Skeletal muscle tissue (tissue), 4 donors: ENCODE measurements around the gene NUTF2. TPM values are rescaled to one million over a fixed set of nuclear protein-coding genes. Genes with fewer than 3 reads are reported as not detected.
A peak's percentile ranks its signal among the peaks of the same experiment; 100 is the strongest.
"Not testable (repeated sequence)": the region's sequence is repeated elsewhere in the genome, so short reads cannot be mapped to it uniquely, and the experiment has no call there.

ENCODE experiments used
- H3K27ac ChIP-seq: one replicate; pipeline ENCODE4 v1.7.0; 2013; ENCODE audit warnings: mild to moderate bottlenecking, low read depth, low read length, inconsistent platforms
- H3K27me3 ChIP-seq, 3 donors: one replicate each; pipeline ENCODE4 v1.7.0; 2013; ENCODE audit warnings: low read length in 3 of 3; ENCODE audit not compliant: control insufficient read depth in 3 of 3, insufficient read depth in 3 of 3
- H3K36me3 ChIP-seq, 3 donors: one replicate each; pipeline ENCODE4 v1.7.0; 2013; ENCODE audit warnings: low read length in 3 of 3; ENCODE audit not compliant: control insufficient read depth in 3 of 3, insufficient read depth in 3 of 3
- H3K4me1 ChIP-seq, 3 donors: one replicate each; pipeline ENCODE4 v1.7.0; 2013; ENCODE audit warnings: low read length in 3 of 3, mild to moderate bottlenecking in 3 of 3; ENCODE audit not compliant: control insufficient read depth in 3 of 3, insufficient read depth in 3 of 3
- H3K4me3 ChIP-seq, 3 donors: one replicate each; pipeline ENCODE4 v1.7.0; 2013; ENCODE audit warnings: low read length in 3 of 3
- H3K9ac ChIP-seq, 3 donors: one replicate each; pipeline ENCODE4 v1.7.0; 2013; ENCODE audit warnings: low read length in 3 of 3, mild to moderate bottlenecking in 3 of 3, moderate library complexity in 2 of 3, low read depth in 1 of 3
- H3K9me3 ChIP-seq, 3 donors: one replicate each; pipeline ENCODE4 v1.7.0; 2013; ENCODE audit warnings: low read length in 3 of 3; ENCODE audit not compliant: control insufficient read depth in 3 of 3
- total RNA-seq: library from RNA; depleted of rRNA; stranded (reverse); fragments of >200 nt; gene quantifications from one replicate; pipeline ENCODE4 v1.2.3, GENCODE V29; 2014
- donor health status: Osteomylitis.

Gene NUTF2
- total RNA-seq, 1 donor from 2014 or later: 94.5 TPM

GRCh38 chr16:67861877-67862276 lies 15.1 kb downstream of the NUTF2 start:
- no peaks in the 10 kb centered on the region for H3K9me3 ChIP-seq
- peaks cover 67 to 76% (median 69%) of the 10 kb centered on the region in 3 donors for H3K4me1 ChIP-seq
- H3K36me3 ChIP-seq: peaks cover 0 to 12% (median 8%) of the 10 kb centered on the region in 3 donors
- H3K27me3 ChIP-seq: no peaks in the 10 kb centered on the region
- peak overlapping the region; percentile 98 for H3K27ac ChIP-seq
- peak overlapping the region in 1 of 3 donors; percentile 5 for H3K9ac ChIP-seq
- H3K4me3 ChIP-seq: peak overlapping the region; percentile 6 to 39 (median 28)

DNA sequence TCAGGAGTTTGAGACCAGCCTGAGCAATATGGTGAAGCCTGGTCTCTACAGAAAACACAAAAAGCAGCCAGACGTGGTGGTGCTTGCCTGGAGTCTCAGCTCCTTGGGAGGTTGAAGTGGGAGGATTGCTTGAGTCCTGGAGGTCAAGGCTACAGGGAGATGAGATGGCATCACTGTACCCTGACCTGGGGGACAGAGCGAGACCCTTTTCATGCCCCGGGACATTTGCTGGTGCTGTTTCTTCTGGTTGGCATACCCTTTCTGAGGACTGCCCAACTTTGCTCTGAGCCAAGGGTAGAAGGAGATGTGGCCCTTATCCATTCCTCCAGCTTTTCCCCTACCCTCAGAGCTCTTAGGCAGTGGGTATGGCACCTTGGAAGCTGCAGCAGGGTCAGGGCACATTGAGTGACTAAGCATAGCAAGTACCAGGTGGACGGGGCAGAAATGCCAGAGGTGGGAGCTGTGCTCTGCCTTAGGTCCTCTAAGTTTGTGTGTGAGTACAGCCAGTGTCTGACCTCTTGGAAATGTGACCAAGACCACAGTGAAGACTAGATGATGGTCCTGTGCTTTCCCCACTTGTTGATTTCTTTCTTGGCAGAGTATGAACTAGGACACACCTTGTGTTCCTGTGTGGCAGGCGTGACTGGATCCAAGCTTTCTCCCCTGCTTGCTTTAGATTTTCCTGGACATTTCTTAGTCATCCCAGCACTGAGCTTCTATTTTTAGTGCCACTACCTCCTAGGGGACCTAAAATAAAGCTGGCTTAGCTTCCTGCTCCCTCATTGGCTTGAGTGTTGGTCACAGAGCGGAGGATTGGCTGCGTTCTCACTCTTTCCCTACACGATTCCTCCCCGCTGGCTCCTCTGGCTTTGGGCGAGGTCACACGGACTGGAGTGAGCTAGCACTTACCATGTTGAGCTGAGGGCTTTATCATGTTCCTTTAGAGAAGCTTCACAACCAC lies 16.2 kb downstream of the NUTF2 start:
- peak overlapping the region; percentile 44 to 65 (median 49) for H3K4me3 ChIP-seq
- H3K4me1 ChIP-seq: peaks cover 56 to 65% (median 59%) of the 10 kb centered on the region in 3 donors
- no peaks in the 10 kb centered on the region for H3K9me3 ChIP-seq
- peak overlapping the region; percentile 98 for H3K27ac ChIP-seq
- H3K36me3 ChIP-seq: peaks cover 0 to 19% (median 11%) of the 10 kb centered on the region in 3 donors
- H3K27me3 ChIP-seq: no peaks in the 10 kb centered on the region
- peak overlapping the region; percentile 60 to 71 (median 69) for H3K9ac ChIP-seq

- Histone ChIP-seq H3K9ac (peak overlapping the region; percentile 44 to 71 (median 60)), H3K36me3 (peaks cover 10 to 30% (median 18%) of the 10 kb centered on the region in 3 donors), H3K4me3 (peak overlapping the region in 2 of 3 donors; percentile 9 to 49), H3K27ac (peak overlapping the region; percentile 98), H3K4me1 (peaks cover 48 to 54% (median 50%) of the 10 kb centered on the region in 3 donors)
- not testable (repeated sequence) for H3K9me3 ChIP-seq, H3K27me3 ChIP-seq
Measured at GRCh38 chr16:67864044-67864443, 17.3 kb downstream of the NUTF2 start.

DNA sequence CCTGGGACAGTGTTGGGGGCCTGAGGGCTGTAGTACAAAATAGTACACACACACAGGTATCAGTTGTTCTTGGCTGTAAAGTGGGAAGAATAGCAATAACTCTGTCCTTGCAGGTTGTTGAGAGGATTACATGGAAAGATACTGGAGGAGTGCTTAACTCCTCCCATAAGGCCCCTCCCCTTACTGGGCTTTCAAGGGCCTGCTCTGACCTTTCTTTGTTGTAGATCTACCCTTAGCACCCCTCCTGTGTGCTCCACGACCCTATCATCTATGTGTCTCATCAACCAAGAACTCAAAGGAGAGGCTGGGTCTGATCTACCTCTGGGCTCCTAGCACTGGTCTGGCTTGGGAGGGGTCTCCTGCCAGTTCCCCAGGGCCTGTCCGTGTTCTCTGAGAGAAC lies 17.9 kb downstream of the NUTF2 start:
- Histone ChIP-seq H3K4me3 (no peak overlapping the region), H3K36me3 (peaks cover 10 to 31% (median 18%) of the 10 kb centered on the region in 3 donors), H3K9ac (no peak overlapping the region), H3K4me1 (peaks cover 48 to 54% (median 50%) of the 10 kb centered on the region in 3 donors), H3K27ac (peak overlapping the region; percentile 98), H3K9me3 (no peaks in the 10 kb centered on the region), H3K27me3 (no peaks in the 10 kb centered on the region)

GRCh38 chr16:67865318-67865717 lies 18.6 kb downstream of the NUTF2 start:
- H3K36me3 ChIP-seq: peaks cover 16 to 37% (median 25%) of the 10 kb centered on the region in 3 donors
- H3K4me1 ChIP-seq: peaks cover 48 to 52% (median 48%) of the 10 kb centered on the region in 3 donors
- H3K27ac ChIP-seq: peak overlapping the region; percentile 98
- H3K27me3 ChIP-seq: no peaks in the 10 kb centered on the region
- H3K4me3 ChIP-seq: no peak overlapping the region
- no peak overlapping the region for H3K9ac ChIP-seq
- H3K9me3 ChIP-seq: no peaks in the 10 kb centered on the region

DNA sequence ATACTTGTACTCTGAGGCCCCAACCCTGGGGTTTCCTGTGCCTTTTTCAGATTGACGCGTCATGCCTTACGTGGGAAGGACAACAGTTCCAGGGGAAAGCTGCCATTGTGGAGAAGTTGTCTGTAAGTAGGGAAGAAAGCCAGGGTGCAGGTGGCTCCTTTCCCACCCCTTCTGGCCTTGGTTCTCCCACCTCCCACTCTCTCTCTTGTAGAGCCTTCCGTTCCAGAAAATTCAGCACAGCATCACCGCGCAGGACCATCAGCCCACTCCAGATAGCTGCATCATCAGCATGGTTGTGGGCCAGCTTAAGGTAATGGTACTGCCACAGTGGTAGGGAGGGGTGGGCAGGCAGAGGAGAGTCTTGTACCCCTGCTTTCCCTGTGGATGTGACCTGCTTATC lies 21.6 kb downstream of the NUTF2 start:
- H3K27me3 ChIP-seq: no peaks in the 10 kb centered on the region
- peak overlapping the region in 1 of 3 donors; percentile 16 for H3K9ac ChIP-seq
- H3K9me3 ChIP-seq: no peaks in the 10 kb centered on the region
- peaks cover 24 to 34% (median 27%) of the 10 kb centered on the region in 3 donors for H3K4me1 ChIP-seq
- H3K27ac ChIP-seq: no peak overlapping the region
- peaks cover 30 to 50% (median 34%) of the 10 kb centered on the region in 3 donors for H3K36me3 ChIP-seq
- H3K4me3 ChIP-seq: no peak overlapping the region

DNA sequence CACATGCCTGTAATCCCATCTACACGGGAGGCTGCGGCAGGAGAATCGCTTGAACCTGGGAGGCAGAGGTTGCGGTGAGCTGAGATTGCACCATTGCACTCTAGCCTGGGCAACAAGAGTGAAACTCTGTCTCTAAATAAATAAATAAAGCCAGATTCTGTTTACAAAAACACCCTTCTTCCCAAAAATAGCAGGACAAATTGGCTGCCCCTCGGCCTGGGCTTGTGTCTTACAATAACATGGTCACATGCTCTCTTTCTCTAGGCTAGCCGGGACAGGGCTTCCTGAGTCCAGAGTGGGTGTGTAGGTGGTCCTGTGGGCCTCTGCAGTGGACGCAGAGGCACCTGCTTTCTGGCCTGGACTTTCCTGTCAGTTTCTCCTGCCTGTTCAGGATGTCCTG lies 22.9 kb downstream of the NUTF2 start:
- Histone ChIP-seq H3K27ac (no peak overlapping the region), H3K27me3 (no peaks in the 10 kb centered on the region), H3K9ac (peak overlapping the region in 1 of 3 donors; percentile 27), H3K36me3 (peaks cover 30 to 50% (median 34%) of the 10 kb centered on the region in 3 donors), H3K4me3 (no peak overlapping the region), H3K9me3 (no peaks in the 10 kb centered on the region), H3K4me1 (peaks cover 23 to 35% (median 28%) of the 10 kb centered on the region in 3 donors)

GRCh38 chr16:67871256-67871655 lies 24.5 kb downstream of the NUTF2 start:
- H3K9ac ChIP-seq: no peak overlapping the region
- no peak overlapping the region for H3K27ac ChIP-seq
- no peaks in the 10 kb centered on the region for H3K27me3 ChIP-seq
- H3K9me3 ChIP-seq: no peaks in the 10 kb centered on the region
- H3K4me1 ChIP-seq: peaks cover 33 to 42% (median 35%) of the 10 kb centered on the region in 3 donors
- H3K4me3 ChIP-seq: no peak overlapping the region
- peaks cover 35 to 48% (median 36%) of the 10 kb centered on the region in 3 donors for H3K36me3 ChIP-seq

- Histone ChIP-seq H3K4me3 (peak overlapping the region; percentile 88 to 93 (median 90)), H3K9me3 (no peaks in the 10 kb centered on the region), H3K27ac (peak overlapping the region; percentile 73), H3K4me1 (peaks cover 34 to 45% (median 35%) of the 10 kb centered on the region in 3 donors), H3K9ac (peak overlapping the region; percentile 88 to 97 (median 96)), H3K36me3 (peaks cover 44 to 53% (median 45%) of the 10 kb centered on the region in 3 donors), H3K27me3 (no peaks in the 10 kb centered on the region)
Measured at GRCh38 chr16:67872131-67872630, 25.4 kb downstream of the NUTF2 start.
